Ascending aorta (tissue), 2 donors: ENCODE results near the gene SKI. TPM values are rescaled to one million over a fixed set of nuclear protein-coding genes. Genes with fewer than 3 reads are reported as not detected.
A peak's percentile ranks its signal among the peaks of the same experiment; 100 is the strongest.

ENCODE experiments used
- DNase-seq, 2 donors: peaks; one replicate each; pipeline ENCODE4 v3.0.0-alpha.2; 2019; ENCODE audit warnings: low spot score in 2 of 2
- H3K27ac ChIP-seq, 2 donors: fragments of 200-600 bp; sonication (generic); one replicate each; pipeline ENCODE4 v1.5.1; 2016 to 2017; ENCODE audit warnings: mild to moderate bottlenecking in 1 of 2
- H3K27me3 ChIP-seq: fragments of 200-600 bp; sonication (generic); one replicate; pipeline ENCODE4 v1.5.1; 2017
- H3K36me3 ChIP-seq, 2 donors: fragments of 200-600 bp; sonication (generic); one replicate each; pipeline ENCODE4 v1.5.1; 2016
- H3K4me1 ChIP-seq, 2 donors: fragments of 200-600 bp; sonication (generic); one replicate each; pipeline ENCODE4 v1.5.1; 2016 to 2017; ENCODE audit warnings: mild to moderate bottlenecking in 1 of 2
- H3K4me3 ChIP-seq, 2 donors: fragments of 200-600 bp; sonication (generic); one replicate each; pipeline ENCODE4 v1.5.1; 2016 to 2017; ENCODE audit warnings: mild to moderate bottlenecking in 1 of 2
- H3K9me3 ChIP-seq, 2 donors: fragments of 200-600 bp; sonication (generic); one replicate each; pipeline ENCODE4 v1.5.1; 2016
- intact Hi-C: fragments of 100-400 bp; cut with DNase I; formaldehyde crosslinking; loops from one replicate; pipeline ENCODE4 v1.15.1; 2023
- total RNA-seq: library from RNA; depleted of rRNA; stranded (reverse); fragments of >200 nt; gene quantifications from one replicate; pipeline ENCODE4 v1.1.0, GENCODE V29; 2016
- TF ChIP-seq, protein P1 (sequence below), 3 experiments: fragments of 200-600 bp in 2 of 3; fragments of 450-650 bp in 1 of 3; sonication (generic) in 2 of 3; IDR thresholded peaks; one replicate each; pipeline ENCODE4 v1.5.1; 2016 to 2019; ENCODE audit warnings: antibody characterized with exemption in 3 of 3, mild to moderate bottlenecking in 1 of 3, moderate library complexity in 1 of 3

The SKI gene
- total RNA-seq, 1 donor from 2014 or later: 139 TPM

DNA sequence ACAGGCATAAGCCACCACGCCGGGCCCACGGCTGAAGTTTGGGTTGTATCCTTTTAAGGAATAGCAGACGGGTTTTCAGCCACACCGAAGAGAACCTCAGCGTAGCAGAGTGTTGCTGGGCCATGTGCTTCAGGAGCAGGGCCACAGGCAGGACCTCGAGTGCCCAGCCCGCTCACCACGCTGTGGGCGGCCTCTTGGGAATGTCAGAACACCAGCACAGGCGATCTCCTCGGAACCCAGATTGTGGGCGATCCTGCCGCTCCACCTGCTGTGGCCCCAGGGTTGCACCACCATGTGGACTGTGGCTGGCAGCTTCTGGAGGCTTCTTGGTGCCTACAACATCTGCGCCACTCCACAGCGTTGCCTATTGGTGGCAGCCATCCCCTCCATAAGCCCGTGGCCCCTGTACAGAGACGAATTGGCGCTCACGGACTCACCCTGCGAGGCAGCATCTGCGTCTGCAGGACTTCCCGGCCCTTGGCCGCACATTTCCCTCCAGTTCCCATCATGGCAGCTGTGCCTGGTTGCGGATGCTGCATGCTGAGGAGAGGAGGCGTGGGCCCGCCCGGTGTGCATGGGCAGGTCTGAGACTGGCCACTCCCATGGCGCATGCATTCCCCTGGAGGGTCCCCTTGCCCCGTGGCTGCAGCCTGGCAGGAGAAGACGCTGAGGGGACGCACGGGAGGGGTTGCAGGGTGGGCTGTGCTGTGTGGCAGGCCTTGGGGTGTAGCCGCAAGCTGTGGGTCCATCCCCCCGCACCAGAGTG lies 69.3 kb downstream of the SKI start:
- intact Hi-C loops: no loop called here
- Histone ChIP-seq H3K4me1 (peaks cover 42 to 71% of the 10 kb centered on the region in 2 donors), H3K9me3 (no peaks in the 10 kb centered on the region), H3K36me3 (no peaks in the 10 kb centered on the region), H3K27ac (no peak overlapping the region), H3K4me3 (no peak overlapping the region), H3K27me3 (no peaks in the 10 kb centered on the region)
- TF ChIP-seq, protein P1, sequence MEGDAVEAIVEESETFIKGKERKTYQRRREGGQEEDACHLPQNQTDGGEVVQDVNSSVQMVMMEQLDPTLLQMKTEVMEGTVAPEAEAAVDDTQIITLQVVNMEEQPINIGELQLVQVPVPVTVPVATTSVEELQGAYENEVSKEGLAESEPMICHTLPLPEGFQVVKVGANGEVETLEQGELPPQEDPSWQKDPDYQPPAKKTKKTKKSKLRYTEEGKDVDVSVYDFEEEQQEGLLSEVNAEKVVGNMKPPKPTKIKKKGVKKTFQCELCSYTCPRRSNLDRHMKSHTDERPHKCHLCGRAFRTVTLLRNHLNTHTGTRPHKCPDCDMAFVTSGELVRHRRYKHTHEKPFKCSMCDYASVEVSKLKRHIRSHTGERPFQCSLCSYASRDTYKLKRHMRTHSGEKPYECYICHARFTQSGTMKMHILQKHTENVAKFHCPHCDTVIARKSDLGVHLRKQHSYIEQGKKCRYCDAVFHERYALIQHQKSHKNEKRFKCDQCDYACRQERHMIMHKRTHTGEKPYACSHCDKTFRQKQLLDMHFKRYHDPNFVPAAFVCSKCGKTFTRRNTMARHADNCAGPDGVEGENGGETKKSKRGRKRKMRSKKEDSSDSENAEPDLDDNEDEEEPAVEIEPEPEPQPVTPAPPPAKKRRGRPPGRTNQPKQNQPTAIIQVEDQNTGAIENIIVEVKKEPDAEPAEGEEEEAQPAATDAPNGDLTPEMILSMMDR (IDR thresholded peaks at IDR 0.05): no peak
- no peak for DNase-seq

DNA sequence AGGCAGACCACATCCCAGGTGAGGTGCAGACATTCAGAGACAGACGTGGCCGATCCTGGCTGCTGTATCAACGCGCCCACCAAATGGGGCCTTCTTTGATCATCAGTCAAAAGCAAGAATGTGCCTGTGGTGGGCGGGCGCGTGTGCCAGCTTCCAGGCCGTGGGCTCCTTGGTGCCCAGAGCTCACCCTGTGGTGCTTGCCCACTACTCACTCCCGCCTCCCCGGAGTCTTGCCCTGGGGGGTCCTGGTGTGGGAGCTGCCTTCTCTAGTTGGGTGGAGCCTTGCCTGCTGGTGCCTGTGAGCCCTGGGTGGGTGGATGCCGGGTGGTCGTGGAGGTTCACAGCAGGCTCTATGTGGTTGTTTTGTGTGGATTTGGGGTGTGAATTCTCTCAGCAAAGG lies 70.6 kb downstream of the SKI start:
- Histone ChIP-seq H3K27ac (peak overlapping the region; percentile 74 to 88), H3K4me3 (peak overlapping the region in 1 of 2 donors; percentile 46), H3K27me3 (no peaks in the 10 kb centered on the region), H3K36me3 (peaks cover 8 to 9% of the 10 kb centered on the region in 2 donors), H3K9me3 (no peaks in the 10 kb centered on the region), H3K4me1 (peaks cover 42 to 59% of the 10 kb centered on the region in 2 donors)
- intact Hi-C loops: no loop called here
- no peak for DNase-seq
- TF ChIP-seq, protein P1 (IDR thresholded peaks at IDR 0.05): no peak

DNA sequence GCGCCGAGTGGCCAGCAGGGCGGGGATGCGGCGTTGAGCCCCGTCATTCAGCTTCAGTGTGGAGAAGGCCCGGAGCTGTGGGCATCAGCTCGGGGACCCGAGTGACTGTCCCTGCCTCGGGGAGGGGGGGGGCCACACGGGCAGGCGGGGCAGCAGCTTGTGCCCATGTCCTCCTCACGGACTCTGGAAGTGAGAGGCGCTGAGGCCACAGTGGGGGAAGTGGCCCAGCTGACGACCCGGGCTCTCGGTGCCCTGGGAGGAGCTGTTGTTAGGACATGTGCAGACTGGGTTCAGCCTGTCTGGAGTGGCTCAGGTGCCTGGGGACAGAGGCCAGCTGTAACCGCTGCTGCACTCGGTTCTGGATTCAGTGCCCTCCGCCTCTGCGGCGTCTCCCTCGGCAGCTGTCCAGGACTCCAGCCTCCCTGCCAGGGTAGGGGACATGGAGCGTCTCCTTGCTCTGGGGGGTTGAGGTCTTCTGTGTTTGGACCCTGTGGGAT lies 71.1 kb downstream of the SKI start:
- H3K4me1 ChIP-seq: peaks cover 38 to 54% of the 10 kb centered on the region in 2 donors
- DNase-seq: no peak
- no peaks in the 10 kb centered on the region for H3K9me3 ChIP-seq
- no peaks in the 10 kb centered on the region for H3K27me3 ChIP-seq
- TF ChIP-seq, protein P1 (IDR thresholded peaks at IDR 0.05): no peak
- peaks cover 13 to 14% of the 10 kb centered on the region in 2 donors for H3K36me3 ChIP-seq
- H3K4me3 ChIP-seq: peak overlapping the region; percentile 5 to 46
- intact Hi-C loops: no loop called here
- H3K27ac ChIP-seq: peak overlapping the region; percentile 74 to 88

- peaks cover 23 to 24% of the 10 kb centered on the region in 2 donors for H3K36me3 ChIP-seq
- TF ChIP-seq, protein P1 (IDR thresholded peaks at IDR 0.05): no peak
- H3K9me3 ChIP-seq: no peaks in the 10 kb centered on the region
- DNase-seq: peak in 1 of 2 donors; percentile 43
- peak overlapping the region; percentile 33 to 46 for H3K4me3 ChIP-seq
- H3K27me3 ChIP-seq: no peaks in the 10 kb centered on the region
- intact Hi-C loops: no loop called here
- H3K4me1 ChIP-seq: peaks cover 30 to 45% of the 10 kb centered on the region in 2 donors
- peak overlapping the region; percentile 74 to 88 for H3K27ac ChIP-seq
These were observed 72.1 kb downstream of the SKI start for GRCh38 chr1:2300004-2300771.

DNA sequence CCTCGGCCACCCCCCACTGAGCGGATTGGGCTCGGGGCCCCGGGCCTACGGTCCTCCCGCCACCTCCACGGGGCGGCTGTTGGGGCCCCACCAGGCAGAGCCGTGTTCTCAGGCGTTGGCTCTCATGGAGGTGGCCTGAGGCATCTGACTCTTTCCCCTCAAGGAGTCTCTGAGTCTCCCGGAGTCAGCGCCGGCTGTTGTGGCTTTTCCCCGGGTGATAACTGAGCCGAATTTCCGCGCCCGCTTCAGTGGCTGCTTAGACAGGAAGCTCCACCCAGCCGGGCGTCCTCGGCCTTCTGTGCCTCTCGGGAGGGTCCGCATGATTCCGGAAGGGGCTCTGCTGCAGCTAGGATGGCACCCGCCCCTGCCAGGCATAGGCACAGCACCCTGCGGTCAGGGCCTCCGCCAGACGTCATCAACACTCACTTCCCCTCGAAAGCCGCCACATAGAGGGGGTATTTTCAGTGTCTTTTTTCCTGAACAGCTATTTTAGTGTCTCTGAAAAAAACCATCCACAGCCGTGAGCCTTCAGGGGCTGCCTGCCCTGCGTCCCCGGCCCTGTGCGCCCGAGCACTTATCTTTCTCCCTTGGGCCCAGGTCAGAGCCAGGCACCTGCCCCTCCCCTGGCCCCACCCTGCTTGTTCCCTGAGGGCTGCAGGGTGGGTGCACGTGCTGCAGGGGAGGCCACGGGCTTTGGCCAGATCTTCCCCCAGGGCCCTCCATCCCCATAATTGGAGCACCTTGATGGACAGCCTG lies 72.9 kb downstream of the SKI start:
- Histone ChIP-seq H3K27me3 (no peaks in the 10 kb centered on the region), H3K9me3 (no peaks in the 10 kb centered on the region), H3K4me1 (peaks cover 30 to 38% of the 10 kb centered on the region in 2 donors), H3K4me3 (peak overlapping the region; percentile 33 to 46), H3K27ac (peak overlapping the region; percentile 74 to 88), H3K36me3 (peaks cover 31 to 32% of the 10 kb centered on the region in 2 donors)
- TF ChIP-seq, protein P1 (IDR thresholded peaks at IDR 0.05): no peak
- DNase-seq: peak; percentile 86 to 94
- intact Hi-C loops: no loop called here
